BLaER1 (cell line): ENCODE measurements around the gene CDC23.

Source experiments
- H3K27ac ChIP-seq: shearing (Covaris generic); formaldehyde crosslinking; 2 replicates; pipeline ENCODE4 v1.8.1; 2022
- H3K27me3 ChIP-seq: shearing (Covaris generic); formaldehyde crosslinking; 2 replicates; pipeline ENCODE4 v1.8.1; 2022
- H3K36me3 ChIP-seq: shearing (Covaris generic); formaldehyde crosslinking; 2 replicates; pipeline ENCODE4 v1.8.1; 2022
- H3K4me1 ChIP-seq: shearing (Covaris generic); formaldehyde crosslinking; 2 replicates; pipeline ENCODE4 v1.8.1; 2022
- H3K4me2 ChIP-seq: shearing (Covaris generic); formaldehyde crosslinking; 2 replicates; pipeline ENCODE4 v1.8.1; 2022
- H3K4me3 ChIP-seq: shearing (Covaris generic); formaldehyde crosslinking; 2 replicates; pipeline ENCODE4 v1.8.1; 2022
- H3K9ac ChIP-seq: shearing (Covaris generic); formaldehyde crosslinking; 2 replicates; pipeline ENCODE4 v1.8.1; 2022
- H3K9me3 ChIP-seq: shearing (Covaris generic); formaldehyde crosslinking; 2 replicates; pipeline ENCODE4 v1.8.1; 2022
- H4K20me1 ChIP-seq: shearing (Covaris generic); formaldehyde crosslinking; 2 replicates; pipeline ENCODE4 v1.8.1; 2022
- Cebpa-rat ChIP-seq: shearing (Covaris generic); IDR thresholded peaks from 2 replicates; pipeline ENCODE4 v1.8.1; 2022

CDC23 gene

GRCh38 chr5:138241688-138242571 lies 28.8 kb upstream of the CDC23 start:
- peaks cover 7% of the 10 kb centered on the region for H3K9me3 ChIP-seq
- H4K20me1 ChIP-seq: no peaks in the 10 kb centered on the region
- H3K4me2 ChIP-seq: no peak overlapping the region
- H3K36me3 ChIP-seq: no peaks in the 10 kb centered on the region
- H3K4me3 ChIP-seq: no peak overlapping the region
- no peak overlapping the region for H3K9ac ChIP-seq
- H3K4me1 ChIP-seq: peaks cover 21% of the 10 kb centered on the region
- H3K27me3 ChIP-seq: peaks cover 13% of the 10 kb centered on the region; the same call in 1 of the 2 replicates
- H3K27ac ChIP-seq: no peak overlapping the region
- TF ChIP-seq Cebpa-rat: no peak

- H3K4me3 ChIP-seq: no peak overlapping the region
- TF ChIP-seq Cebpa-rat: no peak
- no peaks in the 10 kb centered on the region for H3K36me3 ChIP-seq
Observed at GRCh38 chr5:138240650-138241385, 27.7 kb upstream of the CDC23 start.

GRCh38 chr5:138238034-138238433 lies 24.9 kb upstream of the CDC23 start:
- Histone ChIP-seq H3K36me3 (no peaks in the 10 kb centered on the region), H3K9ac (no peak overlapping the region), H3K4me1 (peaks cover 21% of the 10 kb centered on the region), H3K4me3 (no peak overlapping the region), H3K4me2 (no peak overlapping the region), H3K27ac (no peak overlapping the region), H4K20me1 (no peaks in the 10 kb centered on the region), H3K27me3 (peaks cover 13% of the 10 kb centered on the region; the same call in 1 of the 2 replicates), H3K9me3 (peaks cover 7% of the 10 kb centered on the region)
- TF ChIP-seq Cebpa-rat: no peak

More at GRCh38 chr5:138240650-138241385, 27.7 kb upstream of the CDC23 start:
- H3K9me3 ChIP-seq: peaks cover 7% of the 10 kb centered on the region
- peaks cover 21% of the 10 kb centered on the region for H3K4me1 ChIP-seq
- no peak overlapping the region for H3K27ac ChIP-seq
- peak overlapping the region; percentile 36 for H3K4me2 ChIP-seq
- no peak overlapping the region for H3K9ac ChIP-seq
- H3K27me3 ChIP-seq: peaks cover 13% of the 10 kb centered on the region; the same call in 1 of the 2 replicates
- no peaks in the 10 kb centered on the region for H4K20me1 ChIP-seq

- H4K20me1 ChIP-seq: no peaks in the 10 kb centered on the region
- no peaks in the 10 kb centered on the region for H3K9me3 ChIP-seq
- H3K27me3 ChIP-seq: no peaks in the 10 kb centered on the region
- H3K9ac ChIP-seq: no peak overlapping the region
- no peak for TF ChIP-seq Cebpa-rat
- H3K4me2 ChIP-seq: no peak overlapping the region
- H3K4me1 ChIP-seq: peaks cover 11% of the 10 kb centered on the region
- no peak overlapping the region for H3K4me3 ChIP-seq
- no peaks in the 10 kb centered on the region for H3K36me3 ChIP-seq
- no peak overlapping the region for H3K27ac ChIP-seq
Observed at GRCh38 chr5:138234651-138235050, 21.5 kb upstream of the CDC23 start.

GRCh38 chr5:138233280-138233679 lies 20.2 kb upstream of the CDC23 start:
- Histone ChIP-seq H3K4me1 (peaks cover 7% of the 10 kb centered on the region), H3K27me3 (no peaks in the 10 kb centered on the region), H3K4me3 (no peak overlapping the region), H3K9ac (no peak overlapping the region), H3K9me3 (no peaks in the 10 kb centered on the region), H3K36me3 (no peaks in the 10 kb centered on the region), H3K4me2 (no peak overlapping the region), H3K27ac (no peak overlapping the region), H4K20me1 (no peaks in the 10 kb centered on the region)
- TF ChIP-seq Cebpa-rat: no peak

- no peaks in the 10 kb centered on the region for H4K20me1 ChIP-seq
- peaks cover 10% of the 10 kb centered on the region for H3K9me3 ChIP-seq
- H3K4me1 ChIP-seq: peaks cover 7% of the 10 kb centered on the region
- no peak overlapping the region for H3K4me3 ChIP-seq
- H3K9ac ChIP-seq: no peak overlapping the region
- H3K27ac ChIP-seq: no peak overlapping the region
- H3K36me3 ChIP-seq: no peaks in the 10 kb centered on the region
- TF ChIP-seq Cebpa-rat: no peak
- H3K27me3 ChIP-seq: no peaks in the 10 kb centered on the region
- no peak overlapping the region; the same call in 1 of the 2 replicates for H3K4me2 ChIP-seq
Observed at GRCh38 chr5:138230981-138231589, 18.0 kb upstream of the CDC23 start.

GRCh38 chr5:138230261-138230660 lies 17.1 kb upstream of the CDC23 start:
- H3K27me3 ChIP-seq: no peaks in the 10 kb centered on the region
- no peaks in the 10 kb centered on the region for H3K36me3 ChIP-seq
- no peak overlapping the region for H3K27ac ChIP-seq
- peaks cover 7% of the 10 kb centered on the region for H3K4me1 ChIP-seq
- no peak overlapping the region for H3K4me3 ChIP-seq
- H3K9me3 ChIP-seq: peaks cover 16% of the 10 kb centered on the region
- H3K4me2 ChIP-seq: no peak overlapping the region
- no peaks in the 10 kb centered on the region for H4K20me1 ChIP-seq
- TF ChIP-seq Cebpa-rat: no peak
- H3K9ac ChIP-seq: no peak overlapping the region

GRCh38 chr5:138229387-138229786 lies 16.3 kb upstream of the CDC23 start:
- Histone ChIP-seq H3K4me3 (no peak overlapping the region), H4K20me1 (no peaks in the 10 kb centered on the region), H3K36me3 (no peaks in the 10 kb centered on the region), H3K9ac (no peak overlapping the region), H3K9me3 (peaks cover 16% of the 10 kb centered on the region), H3K4me2 (no peak overlapping the region), H3K4me1 (peaks cover 7% of the 10 kb centered on the region), H3K27ac (no peak overlapping the region), H3K27me3 (no peaks in the 10 kb centered on the region)
- TF ChIP-seq Cebpa-rat: no peak

- no peak overlapping the region for H3K27ac ChIP-seq
- no peaks in the 10 kb centered on the region for H3K36me3 ChIP-seq
- TF ChIP-seq Cebpa-rat: no peak
- no peak overlapping the region for H3K4me3 ChIP-seq
- no peak overlapping the region for H3K4me2 ChIP-seq
- peaks cover 16% of the 10 kb centered on the region for H3K9me3 ChIP-seq
- no peaks in the 10 kb centered on the region for H3K27me3 ChIP-seq
- H4K20me1 ChIP-seq: no peaks in the 10 kb centered on the region
- no peak overlapping the region for H3K9ac ChIP-seq
- H3K4me1 ChIP-seq: peaks cover 7% of the 10 kb centered on the region
Observed at GRCh38 chr5:138226910-138227309, 13.8 kb upstream of the CDC23 start.
